Erythroblast (primary cell): ENCODE results near the gene IRF2.

Source experiments
- GATA1 ChIP-seq: IDR thresholded peaks from 2 replicates; pipeline ENCODE4 v1.6.1; 2011; ENCODE audit warnings: low read depth, mild to moderate bottlenecking, control low read depth, low read length, moderate library complexity
- POLR2A ChIP-seq: IDR thresholded peaks from 2 replicates; pipeline ENCODE4 v1.6.1; 2011; ENCODE audit warnings: mild to moderate bottlenecking, low read length

GRCh38 chr4:184416913-184417734 lies 57.2 kb downstream of the IRF2 start:
- TF ChIP-seq POLR2A: no peak
- TF ChIP-seq GATA1: no peak
